ENCODE data around the gene CUBN.

CUBN gene

DNA sequence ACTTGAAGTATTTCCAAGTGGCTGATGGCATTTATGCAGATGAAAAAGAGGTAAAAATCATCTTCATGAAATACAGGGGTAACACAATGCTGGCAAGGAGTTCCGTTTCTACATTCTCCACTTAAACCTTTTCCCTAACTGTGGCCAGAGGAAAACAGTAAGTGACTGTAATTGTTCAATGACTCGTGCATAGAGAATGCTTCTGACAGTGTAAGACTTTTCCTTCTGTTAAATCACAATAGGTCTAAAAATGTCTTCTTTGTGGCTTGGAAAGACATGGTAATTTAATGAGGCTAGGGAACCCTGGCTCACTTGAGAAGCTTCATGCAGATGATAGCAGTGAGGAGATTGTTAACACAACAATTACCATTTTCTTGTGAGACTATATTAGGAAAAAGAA is 262.1 kb downstream of the CUBN start:
- H3K9me3 ChIP-seq (ENCODE audit: control insufficient read depth, insufficient read depth, low read depth, low read length): no peaks in the 10 kb centered on the region
- 0 out of 2 replicates have a peak, but pooled peaks have one; percentile 18 for TF ChIP-seq OSR2 (tag by site-specific recombination; IDR thresholded peaks at IDR 0.05)
- TF ChIP-seq, protein P1, sequence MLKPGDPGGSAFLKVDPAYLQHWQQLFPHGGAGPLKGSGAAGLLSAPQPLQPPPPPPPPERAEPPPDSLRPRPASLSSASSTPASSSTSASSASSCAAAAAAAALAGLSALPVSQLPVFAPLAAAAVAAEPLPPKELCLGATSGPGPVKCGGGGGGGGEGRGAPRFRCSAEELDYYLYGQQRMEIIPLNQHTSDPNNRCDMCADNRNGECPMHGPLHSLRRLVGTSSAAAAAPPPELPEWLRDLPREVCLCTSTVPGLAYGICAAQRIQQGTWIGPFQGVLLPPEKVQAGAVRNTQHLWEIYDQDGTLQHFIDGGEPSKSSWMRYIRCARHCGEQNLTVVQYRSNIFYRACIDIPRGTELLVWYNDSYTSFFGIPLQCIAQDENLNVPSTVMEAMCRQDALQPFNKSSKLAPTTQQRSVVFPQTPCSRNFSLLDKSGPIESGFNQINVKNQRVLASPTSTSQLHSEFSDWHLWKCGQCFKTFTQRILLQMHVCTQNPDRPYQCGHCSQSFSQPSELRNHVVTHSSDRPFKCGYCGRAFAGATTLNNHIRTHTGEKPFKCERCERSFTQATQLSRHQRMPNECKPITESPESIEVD (tag by site-specific recombination; IDR thresholded peaks at IDR 0.05): peak; percentile 72
- TF ChIP-seq ZNF311 (tag by site-specific recombination; IDR thresholded peaks at IDR 0.05; ENCODE audit: borderline replicate concordance): no peak
- POLR2A ChIA-PET: no interaction called here
- no peak overlapping the region for H3K4me3 ChIP-seq (ENCODE audit: low read depth, low read length)
- H3K36me3 ChIP-seq (ENCODE audit: control insufficient read depth in 2 of 2, insufficient read depth in 1 of 2, low read length in 2 of 2): no peaks in the 10 kb centered on the region
- H3K27ac ChIP-seq (ENCODE audit: extremely low read depth, low read depth, low read length): no peak overlapping the region
- CTCF ChIA-PET: no interaction called here
- no peaks in the 10 kb centered on the region for H3K4me1 ChIP-seq (ENCODE audit: control insufficient read depth, insufficient read depth, low read length)

DNA sequence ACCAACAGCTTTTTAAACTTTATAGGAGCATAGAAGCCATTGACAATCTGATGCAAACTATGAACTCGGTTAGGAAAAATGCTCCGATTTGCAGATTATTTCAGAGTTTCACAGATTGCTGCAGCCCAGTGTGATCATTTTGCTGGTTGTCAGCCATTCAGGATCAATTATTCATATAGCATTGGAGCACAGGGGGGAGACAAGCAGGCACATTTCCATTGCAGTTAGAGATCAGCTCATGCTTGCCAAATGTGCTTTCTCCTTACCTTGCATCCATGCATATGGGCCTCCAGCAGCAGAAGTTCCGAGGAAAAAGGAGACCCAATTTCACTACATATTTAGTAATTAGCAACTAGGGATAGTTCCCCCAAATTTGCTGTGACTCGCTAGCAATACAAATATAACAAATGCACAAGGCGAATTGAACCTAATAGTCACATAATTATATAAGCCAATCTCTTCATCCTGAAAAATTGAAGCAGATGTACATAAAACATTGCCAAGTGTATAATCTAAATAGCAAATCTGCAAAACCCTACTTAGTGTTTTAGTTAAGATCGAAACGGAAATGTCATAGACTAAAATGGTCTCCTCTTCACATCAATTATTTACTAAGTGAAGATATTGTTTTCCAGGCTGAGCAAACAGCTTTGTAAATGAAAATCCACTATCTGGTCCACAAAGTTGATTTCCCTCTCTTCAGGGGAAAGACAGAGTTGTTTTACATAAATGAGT is 262.9 kb downstream of the CUBN start:
- no peaks in the 10 kb centered on the region for H3K36me3 ChIP-seq (ENCODE audit: control insufficient read depth in 2 of 2, insufficient read depth in 1 of 2, low read length in 2 of 2)
- ChIA-PET CTCF (no interaction called here), POLR2A (no interaction called here)
- no peak overlapping the region for H3K27ac ChIP-seq (ENCODE audit: extremely low read depth, low read depth, low read length)
- TF ChIP-seq ZNF433 (tag by site-specific recombination; IDR thresholded peaks at IDR 0.05; ENCODE audit: low read depth) (no peak), ZNF501 (tag by site-specific recombination; IDR thresholded peaks at IDR 0.05) (no peak), MEIS1 (CRISPR knock-in tag; IDR thresholded peaks at IDR 0.05; ENCODE audit: borderline replicate concordance) (no peak)
- H3K4me1 ChIP-seq (ENCODE audit: control insufficient read depth, insufficient read depth, low read length): no peaks in the 10 kb centered on the region
- H3K9me3 ChIP-seq (ENCODE audit: control insufficient read depth, insufficient read depth, low read depth, low read length): no peaks in the 10 kb centered on the region
- no peak overlapping the region for H3K4me3 ChIP-seq (ENCODE audit: low read depth, low read length)

DNA sequence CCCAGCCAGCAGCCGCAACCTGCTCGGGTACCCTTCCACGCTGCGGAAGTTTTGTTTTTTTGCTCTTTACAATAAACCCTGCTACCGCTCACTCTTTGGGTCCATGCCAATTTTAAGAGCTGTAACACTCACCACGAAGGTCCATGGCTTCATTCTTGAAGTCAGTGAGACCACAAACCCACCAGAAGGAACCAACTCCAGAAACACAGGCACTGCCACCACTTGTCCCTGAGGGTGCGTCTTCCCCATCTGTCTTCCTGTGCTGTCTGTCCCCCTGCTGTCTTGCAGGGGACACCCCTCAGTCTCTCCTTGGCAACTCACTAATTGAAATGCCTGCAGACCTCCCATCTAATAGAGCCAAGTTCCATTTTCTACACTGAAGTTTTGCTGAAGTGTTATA is 263.8 kb downstream of the CUBN start:
- Histone ChIP-seq H3K27ac (ENCODE audit: extremely low read depth, low read depth, low read length) (no peak overlapping the region), H3K4me1 (ENCODE audit: control insufficient read depth, insufficient read depth, low read length) (no peaks in the 10 kb centered on the region), H3K4me3 (ENCODE audit: low read depth, low read length) (no peak overlapping the region), H3K36me3 (ENCODE audit: control insufficient read depth in 2 of 2, insufficient read depth in 1 of 2, low read length in 2 of 2) (no peaks in the 10 kb centered on the region), H3K9me3 (ENCODE audit: control insufficient read depth, insufficient read depth, low read depth, low read length) (no peaks in the 10 kb centered on the region)
- POLR2A ChIA-PET: no interaction called here
- CTCF ChIA-PET: no interaction called here
- TF ChIP-seq ZSCAN23 (tag by site-specific recombination; IDR thresholded peaks at IDR 0.05) (no peak), ZNF174 (tag by site-specific recombination; IDR thresholded peaks at IDR 0.05) (no peak), YY2 (tag by site-specific recombination; IDR thresholded peaks at IDR 0.05) (no peak), ZNF324 (tag by site-specific recombination; IDR thresholded peaks at IDR 0.05) (no peak), ZNF140 (tag by site-specific recombination; IDR thresholded peaks at IDR 0.05) (no peak), KLF7 (tag by site-specific recombination; IDR thresholded peaks at IDR 0.05; ENCODE audit: borderline replicate concordance) (no peak)
- TF ChIP-seq, protein P2, sequence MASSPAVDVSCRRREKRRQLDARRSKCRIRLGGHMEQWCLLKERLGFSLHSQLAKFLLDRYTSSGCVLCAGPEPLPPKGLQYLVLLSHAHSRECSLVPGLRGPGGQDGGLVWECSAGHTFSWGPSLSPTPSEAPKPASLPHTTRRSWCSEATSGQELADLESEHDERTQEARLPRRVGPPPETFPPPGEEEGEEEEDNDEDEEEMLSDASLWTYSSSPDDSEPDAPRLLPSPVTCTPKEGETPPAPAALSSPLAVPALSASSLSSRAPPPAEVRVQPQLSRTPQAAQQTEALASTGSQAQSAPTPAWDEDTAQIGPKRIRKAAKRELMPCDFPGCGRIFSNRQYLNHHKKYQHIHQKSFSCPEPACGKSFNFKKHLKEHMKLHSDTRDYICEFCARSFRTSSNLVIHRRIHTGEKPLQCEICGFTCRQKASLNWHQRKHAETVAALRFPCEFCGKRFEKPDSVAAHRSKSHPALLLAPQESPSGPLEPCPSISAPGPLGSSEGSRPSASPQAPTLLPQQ (tag by site-specific recombination; IDR thresholded peaks at IDR 0.05): no peak
- TF ChIP-seq, protein P3, sequence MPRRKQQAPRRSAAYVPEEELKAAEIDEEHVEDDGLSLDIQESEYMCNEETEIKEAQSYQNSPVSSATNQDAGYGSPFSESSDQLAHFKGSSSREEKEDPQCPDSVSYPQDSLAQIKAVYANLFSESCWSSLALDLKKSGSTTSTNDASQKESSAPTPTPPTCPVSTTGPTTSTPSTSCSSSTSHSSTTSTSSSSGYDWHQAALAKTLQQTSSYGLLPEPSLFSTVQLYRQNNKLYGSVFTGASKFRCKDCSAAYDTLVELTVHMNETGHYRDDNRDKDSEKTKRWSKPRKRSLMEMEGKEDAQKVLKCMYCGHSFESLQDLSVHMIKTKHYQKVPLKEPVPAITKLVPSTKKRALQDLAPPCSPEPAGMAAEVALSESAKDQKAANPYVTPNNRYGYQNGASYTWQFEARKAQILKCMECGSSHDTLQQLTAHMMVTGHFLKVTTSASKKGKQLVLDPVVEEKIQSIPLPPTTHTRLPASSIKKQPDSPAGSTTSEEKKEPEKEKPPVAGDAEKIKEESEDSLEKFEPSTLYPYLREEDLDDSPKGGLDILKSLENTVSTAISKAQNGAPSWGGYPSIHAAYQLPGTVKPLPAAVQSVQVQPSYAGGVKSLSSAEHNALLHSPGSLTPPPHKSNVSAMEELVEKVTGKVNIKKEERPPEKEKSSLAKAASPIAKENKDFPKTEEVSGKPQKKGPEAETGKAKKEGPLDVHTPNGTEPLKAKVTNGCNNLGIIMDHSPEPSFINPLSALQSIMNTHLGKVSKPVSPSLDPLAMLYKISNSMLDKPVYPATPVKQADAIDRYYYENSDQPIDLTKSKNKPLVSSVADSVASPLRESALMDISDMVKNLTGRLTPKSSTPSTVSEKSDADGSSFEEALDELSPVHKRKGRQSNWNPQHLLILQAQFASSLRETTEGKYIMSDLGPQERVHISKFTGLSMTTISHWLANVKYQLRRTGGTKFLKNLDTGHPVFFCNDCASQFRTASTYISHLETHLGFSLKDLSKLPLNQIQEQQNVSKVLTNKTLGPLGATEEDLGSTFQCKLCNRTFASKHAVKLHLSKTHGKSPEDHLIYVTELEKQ (tag by site-specific recombination; IDR thresholded peaks at IDR 0.05; ENCODE audit: borderline replicate concordance): no peak
- TF ChIP-seq, protein P4, sequence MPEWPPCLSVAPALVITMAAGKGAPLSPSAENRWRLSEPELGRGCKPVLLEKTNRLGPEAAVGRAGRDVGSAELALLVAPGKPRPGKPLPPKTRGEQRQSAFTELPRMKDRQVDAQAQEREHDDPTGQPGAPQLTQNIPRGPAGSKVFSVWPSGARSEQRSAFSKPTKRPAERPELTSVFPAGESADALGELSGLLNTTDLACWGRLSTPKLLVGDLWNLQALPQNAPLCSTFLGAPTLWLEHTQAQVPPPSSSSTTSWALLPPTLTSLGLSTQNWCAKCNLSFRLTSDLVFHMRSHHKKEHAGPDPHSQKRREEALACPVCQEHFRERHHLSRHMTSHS (tag by site-specific recombination; IDR thresholded peaks at IDR 0.05): no peak
- TF ChIP-seq, protein P5, sequence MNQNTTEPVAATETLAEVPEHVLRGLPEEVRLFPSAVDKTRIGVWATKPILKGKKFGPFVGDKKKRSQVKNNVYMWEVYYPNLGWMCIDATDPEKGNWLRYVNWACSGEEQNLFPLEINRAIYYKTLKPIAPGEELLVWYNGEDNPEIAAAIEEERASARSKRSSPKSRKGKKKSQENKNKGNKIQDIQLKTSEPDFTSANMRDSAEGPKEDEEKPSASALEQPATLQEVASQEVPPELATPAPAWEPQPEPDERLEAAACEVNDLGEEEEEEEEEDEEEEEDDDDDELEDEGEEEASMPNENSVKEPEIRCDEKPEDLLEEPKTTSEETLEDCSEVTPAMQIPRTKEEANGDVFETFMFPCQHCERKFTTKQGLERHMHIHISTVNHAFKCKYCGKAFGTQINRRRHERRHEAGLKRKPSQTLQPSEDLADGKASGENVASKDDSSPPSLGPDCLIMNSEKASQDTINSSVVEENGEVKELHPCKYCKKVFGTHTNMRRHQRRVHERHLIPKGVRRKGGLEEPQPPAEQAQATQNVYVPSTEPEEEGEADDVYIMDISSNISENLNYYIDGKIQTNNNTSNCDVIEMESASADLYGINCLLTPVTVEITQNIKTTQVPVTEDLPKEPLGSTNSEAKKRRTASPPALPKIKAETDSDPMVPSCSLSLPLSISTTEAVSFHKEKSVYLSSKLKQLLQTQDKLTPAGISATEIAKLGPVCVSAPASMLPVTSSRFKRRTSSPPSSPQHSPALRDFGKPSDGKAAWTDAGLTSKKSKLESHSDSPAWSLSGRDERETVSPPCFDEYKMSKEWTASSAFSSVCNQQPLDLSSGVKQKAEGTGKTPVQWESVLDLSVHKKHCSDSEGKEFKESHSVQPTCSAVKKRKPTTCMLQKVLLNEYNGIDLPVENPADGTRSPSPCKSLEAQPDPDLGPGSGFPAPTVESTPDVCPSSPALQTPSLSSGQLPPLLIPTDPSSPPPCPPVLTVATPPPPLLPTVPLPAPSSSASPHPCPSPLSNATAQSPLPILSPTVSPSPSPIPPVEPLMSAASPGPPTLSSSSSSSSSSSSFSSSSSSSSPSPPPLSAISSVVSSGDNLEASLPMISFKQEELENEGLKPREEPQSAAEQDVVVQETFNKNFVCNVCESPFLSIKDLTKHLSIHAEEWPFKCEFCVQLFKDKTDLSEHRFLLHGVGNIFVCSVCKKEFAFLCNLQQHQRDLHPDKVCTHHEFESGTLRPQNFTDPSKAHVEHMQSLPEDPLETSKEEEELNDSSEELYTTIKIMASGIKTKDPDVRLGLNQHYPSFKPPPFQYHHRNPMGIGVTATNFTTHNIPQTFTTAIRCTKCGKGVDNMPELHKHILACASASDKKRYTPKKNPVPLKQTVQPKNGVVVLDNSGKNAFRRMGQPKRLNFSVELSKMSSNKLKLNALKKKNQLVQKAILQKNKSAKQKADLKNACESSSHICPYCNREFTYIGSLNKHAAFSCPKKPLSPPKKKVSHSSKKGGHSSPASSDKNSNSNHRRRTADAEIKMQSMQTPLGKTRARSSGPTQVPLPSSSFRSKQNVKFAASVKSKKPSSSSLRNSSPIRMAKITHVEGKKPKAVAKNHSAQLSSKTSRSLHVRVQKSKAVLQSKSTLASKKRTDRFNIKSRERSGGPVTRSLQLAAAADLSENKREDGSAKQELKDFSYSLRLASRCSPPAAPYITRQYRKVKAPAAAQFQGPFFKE (tag by site-specific recombination; IDR thresholded peaks at IDR 0.05; ENCODE audit: borderline replicate concordance): no peak
